NB4 (cell line): ENCODE results near the gene GSX2.

Experiments
- DNase-seq: peaks from one replicate; pipeline ENCODE4 v3.0.0; 2010; ENCODE audit warnings: low read depth
- H3K4me3 ChIP-seq: one replicate; pipeline ENCODE4 v1.5.1; 2011; ENCODE audit warnings: mild to moderate bottlenecking, low read depth, low read length, moderate library complexity
- MYC ChIP-seq: IDR thresholded peaks from 2 replicates; pipeline ENCODE4 v1.6.1; 2011; ENCODE audit warnings: low read depth, low read length
- POLR2A ChIP-seq: IDR thresholded peaks from 2 replicates; pipeline ENCODE4 v1.6.1; 2011; ENCODE audit warnings: mild to moderate bottlenecking; ENCODE audit not compliant: insufficient read length; ENCODE audit errors: extremely low read depth
- TF ChIP-seq, protein P1 (sequence below): IDR thresholded peaks from 2 replicates; pipeline ENCODE4 v1.6.1; 2011; ENCODE audit warnings: low read depth, low read length
- TF ChIP-seq, protein P2 (sequence below): IDR thresholded peaks from one replicate; pipeline ENCODE4 v1.5.1; 2012; ENCODE audit warnings: low read depth, low read length

GSX2 gene

DNA sequence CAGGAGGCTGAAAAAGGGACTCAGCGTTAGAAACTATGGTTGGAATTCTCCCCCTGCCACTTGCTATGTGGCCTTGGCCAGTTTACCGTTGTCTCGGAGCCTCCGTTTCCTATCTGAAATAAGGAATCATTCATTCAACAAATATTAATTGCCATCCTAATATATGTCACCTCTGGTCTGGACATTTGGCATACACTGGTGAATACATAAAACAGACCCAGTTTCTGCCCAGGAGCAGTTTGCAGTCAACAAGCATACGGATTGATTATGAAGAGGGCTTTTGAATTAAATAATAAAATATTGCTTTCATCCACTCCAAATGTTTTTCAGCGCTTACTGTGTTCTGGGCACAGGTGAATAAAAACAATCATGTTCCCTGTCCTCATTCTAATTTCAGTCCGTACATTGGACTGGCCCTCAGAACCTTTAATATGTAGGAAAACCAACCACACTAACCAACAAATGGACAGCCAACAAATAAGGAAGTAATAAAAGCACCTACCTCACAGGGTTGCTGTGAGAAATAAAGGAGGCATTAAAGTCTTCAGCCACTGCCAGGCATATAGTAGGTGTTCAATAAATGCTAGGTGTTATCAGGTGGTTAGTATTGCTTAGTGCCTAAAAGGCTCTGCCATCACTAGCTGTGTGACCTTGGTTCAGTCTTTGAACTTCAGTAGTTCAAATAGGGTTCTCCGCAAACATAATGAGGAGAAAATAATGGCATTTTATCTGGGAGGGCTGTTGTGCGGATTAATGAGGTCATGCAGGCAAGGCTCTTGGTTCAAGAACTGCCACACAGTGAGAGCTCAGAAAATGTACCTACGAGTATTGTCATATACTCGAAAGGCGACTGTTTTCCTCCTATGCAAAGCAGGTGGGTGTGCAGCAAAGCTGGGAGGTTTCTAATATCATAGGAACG is 7.3 kb upstream of the GSX2 start:
- no peak for DNase-seq
- TF ChIP-seq, protein P1, sequence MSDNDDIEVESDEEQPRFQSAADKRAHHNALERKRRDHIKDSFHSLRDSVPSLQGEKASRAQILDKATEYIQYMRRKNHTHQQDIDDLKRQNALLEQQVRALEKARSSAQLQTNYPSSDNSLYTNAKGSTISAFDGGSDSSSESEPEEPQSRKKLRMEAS = no peak
- TF ChIP-seq, protein P2, sequence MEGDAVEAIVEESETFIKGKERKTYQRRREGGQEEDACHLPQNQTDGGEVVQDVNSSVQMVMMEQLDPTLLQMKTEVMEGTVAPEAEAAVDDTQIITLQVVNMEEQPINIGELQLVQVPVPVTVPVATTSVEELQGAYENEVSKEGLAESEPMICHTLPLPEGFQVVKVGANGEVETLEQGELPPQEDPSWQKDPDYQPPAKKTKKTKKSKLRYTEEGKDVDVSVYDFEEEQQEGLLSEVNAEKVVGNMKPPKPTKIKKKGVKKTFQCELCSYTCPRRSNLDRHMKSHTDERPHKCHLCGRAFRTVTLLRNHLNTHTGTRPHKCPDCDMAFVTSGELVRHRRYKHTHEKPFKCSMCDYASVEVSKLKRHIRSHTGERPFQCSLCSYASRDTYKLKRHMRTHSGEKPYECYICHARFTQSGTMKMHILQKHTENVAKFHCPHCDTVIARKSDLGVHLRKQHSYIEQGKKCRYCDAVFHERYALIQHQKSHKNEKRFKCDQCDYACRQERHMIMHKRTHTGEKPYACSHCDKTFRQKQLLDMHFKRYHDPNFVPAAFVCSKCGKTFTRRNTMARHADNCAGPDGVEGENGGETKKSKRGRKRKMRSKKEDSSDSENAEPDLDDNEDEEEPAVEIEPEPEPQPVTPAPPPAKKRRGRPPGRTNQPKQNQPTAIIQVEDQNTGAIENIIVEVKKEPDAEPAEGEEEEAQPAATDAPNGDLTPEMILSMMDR = no peak
- TF ChIP-seq POLR2A (no peak), MYC (no peak)
- peak overlapping the region; percentile 40 for H3K4me3 ChIP-seq

DNA sequence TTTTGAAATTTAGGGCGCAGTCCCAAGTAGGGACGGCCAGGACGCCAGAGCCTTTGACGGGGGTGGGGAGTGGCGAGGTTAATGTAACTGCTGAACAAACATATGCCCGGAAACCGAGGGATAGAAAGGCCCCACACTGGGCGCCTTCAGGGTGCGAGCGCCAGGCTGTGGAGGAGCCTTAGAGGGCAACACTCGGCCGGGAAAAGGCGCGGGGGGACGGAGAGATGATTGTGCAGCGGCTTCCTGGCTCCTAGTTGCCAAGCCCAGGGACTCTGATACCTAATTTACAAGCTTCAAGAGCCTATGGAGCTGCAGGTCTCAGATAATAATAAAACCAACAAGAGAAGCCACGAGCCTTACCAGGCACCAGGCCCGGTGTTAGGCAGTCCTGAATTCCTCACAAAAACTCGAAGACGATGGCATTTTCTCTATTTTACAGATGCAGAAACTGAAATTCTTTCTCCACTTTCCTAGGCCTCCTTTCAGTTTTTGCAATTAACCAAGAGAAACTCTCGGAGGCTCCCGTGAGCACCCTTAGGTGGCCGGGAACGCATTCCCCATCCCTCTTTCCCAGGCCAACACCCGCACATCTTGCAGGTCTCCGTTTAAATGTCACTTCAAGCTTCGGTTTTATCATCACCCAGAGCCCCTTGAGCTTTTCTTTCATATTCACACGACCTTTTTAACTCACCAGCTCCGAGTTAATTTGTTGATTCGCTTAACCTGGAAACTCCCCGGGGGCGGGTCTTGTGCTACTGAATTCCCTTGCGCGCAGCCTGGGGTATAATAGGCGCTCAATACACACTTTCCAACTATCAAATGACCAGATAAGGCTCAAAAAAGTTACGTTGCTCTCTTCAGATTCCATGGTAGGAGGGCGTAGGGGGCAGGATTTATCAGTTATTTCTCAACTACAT is 6.4 kb upstream of the GSX2 start:
- H3K4me3 ChIP-seq = no peak overlapping the region
- TF ChIP-seq MYC (no peak), POLR2A (no peak)
- TF ChIP-seq, protein P2 = no peak
- TF ChIP-seq, protein P1 = no peak
- DNase-seq = no peak

DNA sequence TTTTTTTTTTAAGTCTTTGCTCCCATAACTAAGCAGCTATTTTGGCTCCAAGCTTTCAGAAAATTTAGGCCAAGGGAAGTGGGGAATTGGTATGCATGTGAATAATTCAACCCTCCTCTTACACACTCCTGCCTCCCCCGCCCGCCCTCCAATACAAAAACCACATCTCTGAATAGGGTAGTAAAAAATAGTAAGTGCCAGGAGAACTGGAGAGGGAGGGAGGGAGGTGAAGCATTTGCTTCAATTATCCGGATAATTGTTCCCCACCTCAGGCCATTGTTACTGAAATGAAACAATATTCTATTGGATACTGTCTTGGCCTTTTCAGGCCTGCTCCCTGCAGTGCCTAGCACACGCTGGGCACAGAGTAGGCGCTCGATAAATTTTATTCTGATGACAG is 5.5 kb upstream of the GSX2 start:
- no peak for DNase-seq
- no peak for TF ChIP-seq POLR2A
- TF ChIP-seq, protein P2 = no peak
- TF ChIP-seq MYC = no peak
- TF ChIP-seq, protein P1 = no peak
- no peak overlapping the region for H3K4me3 ChIP-seq

DNA sequence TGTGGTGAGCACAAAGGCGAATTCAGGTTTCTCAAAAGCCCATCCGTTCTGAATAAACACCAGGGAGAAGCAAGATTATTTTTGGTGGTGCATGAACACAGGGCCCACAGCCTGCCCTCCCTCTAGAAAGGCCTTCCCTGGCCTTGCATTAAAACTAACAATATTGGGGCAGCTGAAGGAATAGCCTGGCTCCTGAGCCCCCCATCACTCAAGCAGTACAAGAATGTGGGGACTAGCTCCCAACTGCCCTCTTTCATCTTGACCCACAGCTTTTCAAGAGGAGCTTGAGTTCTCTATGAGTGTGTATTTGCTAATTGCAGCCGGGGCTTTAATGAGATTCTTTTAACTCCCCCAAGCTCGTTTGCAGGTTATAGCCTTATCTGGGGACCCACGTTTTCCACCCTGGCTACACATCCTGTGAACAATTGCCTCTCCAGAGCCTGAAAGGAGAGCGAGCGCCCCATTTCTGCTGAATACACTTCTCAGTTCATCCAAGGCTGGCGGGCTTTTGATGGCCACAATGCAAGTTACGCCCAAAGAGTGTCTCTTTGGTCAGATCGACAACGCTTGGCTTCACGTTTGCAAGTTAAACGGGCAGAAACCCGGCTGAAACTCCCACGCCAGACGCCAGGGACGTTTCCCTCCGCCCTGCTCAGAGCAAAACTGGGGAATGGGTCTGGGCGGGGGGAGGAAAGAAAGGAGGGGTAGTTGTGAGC is 4.7 kb upstream of the GSX2 start:
- DNase-seq = no peak
- no peak overlapping the region for H3K4me3 ChIP-seq
- TF ChIP-seq MYC (no peak), POLR2A (no peak)
- TF ChIP-seq, protein P1 = no peak
- TF ChIP-seq, protein P2 = no peak

DNA sequence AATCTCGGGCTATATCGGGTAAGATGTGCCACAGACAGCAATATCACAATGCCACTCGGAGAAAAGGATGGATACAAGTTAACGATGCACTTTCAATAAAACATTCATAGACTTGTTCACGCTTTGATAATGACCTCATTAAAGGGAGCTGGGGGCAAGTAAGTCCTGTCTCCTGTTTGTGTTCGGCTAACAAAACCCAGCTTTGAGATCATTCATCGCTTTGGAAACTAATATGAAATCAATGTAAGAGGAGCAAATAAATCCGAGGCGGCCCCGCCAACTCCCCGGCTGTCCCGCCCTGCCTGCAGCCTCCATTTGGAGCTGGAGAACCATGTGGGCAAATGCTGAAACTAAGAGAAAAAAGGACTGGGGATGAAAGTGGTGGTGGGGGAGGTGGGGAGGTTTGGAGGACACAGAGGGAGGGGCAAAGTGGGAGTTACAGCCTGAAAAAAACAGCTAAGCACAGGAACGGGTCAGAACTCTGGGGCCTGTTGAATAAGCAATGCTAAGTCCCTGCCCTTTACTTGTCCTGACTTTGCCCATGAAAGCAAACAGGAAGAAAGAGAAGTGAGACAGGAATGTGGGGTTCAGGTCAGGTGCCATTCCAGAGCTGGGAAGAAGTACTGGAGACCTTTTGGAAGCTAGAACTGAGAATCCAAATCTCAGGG is 3.5 kb upstream of the GSX2 start:
- TF ChIP-seq MYC = no peak
- TF ChIP-seq, protein P1 = no peak
- no peak for TF ChIP-seq POLR2A
- TF ChIP-seq, protein P2 = no peak
- no peak for DNase-seq

More for the DNA sequence above, 3.5 kb upstream of the GSX2 start:
- H3K4me3 ChIP-seq = no peak overlapping the region
